DOHH2 (cell line): ENCODE data around the gene MFGE8.

ENCODE experiments used
- CTCF ChIP-seq: fragments of 200-600 bp; sonication (generic); IDR thresholded peaks from one replicate; pipeline ENCODE4 v1.5.1; 2014; ENCODE audit warnings: antibody characterized with exemption, mild to moderate bottlenecking, low read depth, low read length; ENCODE audit not compliant: poor library complexity, severe bottlenecking
- EZH2phosphoT487 ChIP-seq: fragments of 200-600 bp; sonication (generic); IDR thresholded peaks from 2 replicates; pipeline ENCODE4 v1.6.1; 2017; ENCODE audit warnings: borderline replicate concordance, mild to moderate bottlenecking, antibody characterized with exemption, low read length, moderate library complexity, mixed read lengths

DNA sequence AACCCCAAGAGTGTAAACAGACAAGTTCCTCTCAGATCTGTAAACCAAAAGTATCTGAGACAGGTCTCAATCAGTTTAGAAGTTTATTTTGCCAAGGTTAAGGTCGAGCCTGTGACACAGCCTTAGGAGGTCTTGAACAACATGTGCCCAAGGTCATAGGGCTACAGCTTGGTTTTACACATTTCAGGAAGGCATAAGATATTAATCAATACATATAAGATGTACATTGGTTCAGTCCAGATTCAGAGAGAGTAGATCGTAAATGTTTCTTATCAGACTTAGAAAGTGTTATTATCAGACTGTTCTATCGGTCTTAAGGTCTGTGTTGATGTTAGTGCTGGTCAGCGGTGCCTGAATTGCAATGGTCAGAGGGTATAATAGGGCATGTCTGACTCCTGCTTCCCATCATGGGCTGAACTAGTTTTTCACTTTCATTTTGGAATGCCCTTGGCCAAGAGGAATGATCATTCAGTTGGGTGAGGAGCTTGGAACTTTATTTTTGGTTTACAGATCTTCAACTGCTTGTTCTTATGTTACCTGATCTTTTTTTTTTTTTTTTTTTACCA is 27.0 kb upstream of the MFGE8 start:
- TF ChIP-seq CTCF (no peak), EZH2phosphoT487 (no peak)
